Upper lobe of right lung (tissue), 1 donor: ENCODE results near the gene GEMIN4. TPM values are rescaled to one million over a fixed set of nuclear protein-coding genes. Genes with fewer than 3 reads are reported as not detected.
"Not testable (repeated sequence)": the region's sequence is repeated elsewhere in the genome, so short reads cannot be mapped to it uniquely, and the experiment has no call there.

ENCODE experiments used
- ATAC-seq: fragments of 200-7000 bp; cut with Tn5 transposase; one replicate; pipeline ENCODE4 v1.9.1; 2020; ENCODE audit warnings: mild to moderate bottlenecking, moderate library complexity
- DNase-seq: peaks from one replicate; pipeline ENCODE4 v3.0.0-alpha.2; 2020
- H3K27ac ChIP-seq: fragments of 200-600 bp; one replicate; pipeline ENCODE4 v1.8.0; 2022
- H3K27me3 ChIP-seq: fragments of 200-600 bp; one replicate; pipeline ENCODE4 v1.8.0; 2022; ENCODE audit warnings: mild to moderate bottlenecking
- H3K36me3 ChIP-seq: fragments of 200-600 bp; one replicate; pipeline ENCODE4 v1.8.0; 2022
- H3K4me1 ChIP-seq: fragments of 200-600 bp; one replicate; pipeline ENCODE4 v1.8.0; 2022
- H3K4me3 ChIP-seq: fragments of 200-600 bp; one replicate; pipeline ENCODE4 v1.8.0; 2022; ENCODE audit warnings: mild to moderate bottlenecking
- H3K9me3 ChIP-seq: fragments of 200-600 bp; one replicate; pipeline ENCODE4 v1.8.0; 2022
- intact Hi-C: fragments of 100-400 bp; cut with DNase I; formaldehyde crosslinking; loops from one replicate; pipeline ENCODE4 v1.11.0; 2022
- total RNA-seq: library from RNA; stranded (reverse); fragmentation: NEBNext Ultra II Directional; extraction: Animal tissue kit (Norgen Biotek cat#: 25700); gene quantifications from one replicate; pipeline ENCODE4 v1.2.1, GENCODE V29; 2021
- TF ChIP-seq, protein P1 (sequence below): fragments of 200-600 bp; IDR thresholded peaks from one replicate; pipeline ENCODE4 v1.8.0; 2022; ENCODE audit warnings: antibody characterized with exemption
- donor health status: DM: no; HTN: yes; CAD: no; lungs with severe emphysema.

GEMIN4 gene
- total RNA-seq, 1 donor from 2014 or later, result 23.0 TPM

- peaks cover 44% of the 10 kb centered on the region for H3K36me3 ChIP-seq
- H3K27me3 ChIP-seq, result no peaks in the 10 kb centered on the region
- H3K4me3 ChIP-seq, result no peak overlapping the region
- no peaks in the 10 kb centered on the region for H3K9me3 ChIP-seq
- intact Hi-C loops, result loop anchor here (5.0 kb wide), 1 partner anchor 287 kb away; a partner anchor contains a TSS
- DNase-seq (no peak), ATAC-seq (peak; percentile 69)
- peaks cover 21% of the 10 kb centered on the region for H3K4me1 ChIP-seq
- TF ChIP-seq, protein P1, sequence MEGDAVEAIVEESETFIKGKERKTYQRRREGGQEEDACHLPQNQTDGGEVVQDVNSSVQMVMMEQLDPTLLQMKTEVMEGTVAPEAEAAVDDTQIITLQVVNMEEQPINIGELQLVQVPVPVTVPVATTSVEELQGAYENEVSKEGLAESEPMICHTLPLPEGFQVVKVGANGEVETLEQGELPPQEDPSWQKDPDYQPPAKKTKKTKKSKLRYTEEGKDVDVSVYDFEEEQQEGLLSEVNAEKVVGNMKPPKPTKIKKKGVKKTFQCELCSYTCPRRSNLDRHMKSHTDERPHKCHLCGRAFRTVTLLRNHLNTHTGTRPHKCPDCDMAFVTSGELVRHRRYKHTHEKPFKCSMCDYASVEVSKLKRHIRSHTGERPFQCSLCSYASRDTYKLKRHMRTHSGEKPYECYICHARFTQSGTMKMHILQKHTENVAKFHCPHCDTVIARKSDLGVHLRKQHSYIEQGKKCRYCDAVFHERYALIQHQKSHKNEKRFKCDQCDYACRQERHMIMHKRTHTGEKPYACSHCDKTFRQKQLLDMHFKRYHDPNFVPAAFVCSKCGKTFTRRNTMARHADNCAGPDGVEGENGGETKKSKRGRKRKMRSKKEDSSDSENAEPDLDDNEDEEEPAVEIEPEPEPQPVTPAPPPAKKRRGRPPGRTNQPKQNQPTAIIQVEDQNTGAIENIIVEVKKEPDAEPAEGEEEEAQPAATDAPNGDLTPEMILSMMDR, result no peak
- H3K27ac ChIP-seq, result peak overlapping the region; percentile 33
Observed at GRCh38 chr17:699345-699744, 52.7 kb downstream of the GEMIN4 start.

- ATAC-seq, H3K27me3 ChIP-seq, H3K4me3 ChIP-seq, H3K27ac ChIP-seq, DNase-seq, H3K9me3 ChIP-seq: not testable (repeated sequence)
- intact Hi-C loops, result loop anchor here (5.0 kb wide), 1 partner anchor 286 kb away; a partner anchor contains a TSS
- Histone ChIP-seq H3K4me1 (peaks cover 16% of the 10 kb centered on the region), H3K36me3 (peaks cover 56% of the 10 kb centered on the region)
Observed at GRCh38 chr17:698096-698495, 54.0 kb downstream of the GEMIN4 start.

DNA sequence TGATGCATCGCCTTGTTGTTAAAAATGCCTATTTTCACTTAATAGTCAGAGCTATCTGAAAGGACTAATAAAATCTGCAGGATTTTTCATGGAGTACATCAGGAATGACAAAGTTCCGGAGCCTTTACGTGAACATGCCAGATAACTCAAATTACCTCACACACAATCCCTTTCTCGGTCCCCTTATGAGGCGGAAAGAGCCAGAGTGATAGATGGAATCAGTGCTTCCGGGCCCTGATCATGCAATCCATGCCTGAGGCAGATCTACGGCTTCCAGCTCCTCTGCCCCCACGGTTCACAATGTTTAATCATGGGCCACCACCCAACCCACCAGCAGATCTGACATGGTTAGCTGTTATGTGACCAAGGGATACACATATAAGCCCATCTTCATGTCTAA, 54.4 kb downstream of the GEMIN4 start:
- H3K27me3 ChIP-seq, result no peaks in the 10 kb centered on the region
- H3K4me3 ChIP-seq, result no peak overlapping the region
- TF ChIP-seq, protein P1, result no peak
- no peak for ATAC-seq
- H3K27ac ChIP-seq, result no peak overlapping the region
- H3K4me1 ChIP-seq, result peaks cover 14% of the 10 kb centered on the region
- DNase-seq, result no peak
- no peaks in the 10 kb centered on the region for H3K9me3 ChIP-seq
- intact Hi-C loops, result loop anchor here (5.0 kb wide), 1 partner anchor 285 kb away; a partner anchor contains a TSS
- H3K36me3 ChIP-seq, result peaks cover 60% of the 10 kb centered on the region

DNA sequence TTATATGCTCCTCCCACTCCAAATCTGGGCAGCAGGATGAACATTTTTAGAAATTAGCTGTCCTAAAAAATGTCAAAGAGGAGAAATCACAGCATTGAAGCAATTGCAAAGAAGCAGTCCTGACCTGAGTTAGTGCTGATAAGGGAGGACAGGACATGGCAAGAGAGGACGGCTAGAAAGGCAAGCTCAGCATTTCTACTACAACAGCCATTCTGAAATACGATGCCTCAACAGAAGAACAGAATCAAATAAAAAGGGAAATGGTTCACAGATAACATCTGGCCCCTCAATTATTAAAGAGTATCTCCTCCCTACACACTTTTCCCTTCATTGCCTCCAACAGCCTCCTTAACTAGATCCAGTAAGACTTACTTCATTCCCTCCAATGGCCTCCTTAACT, 55.7 kb downstream of the GEMIN4 start:
- intact Hi-C loops, result loop anchor here (5.0 kb wide), 1 partner anchor 284 kb away; a partner anchor contains a TSS
- Histone ChIP-seq H3K4me3 (no peak overlapping the region), H3K36me3 (peaks cover 66% of the 10 kb centered on the region), H3K4me1 (peaks cover 14% of the 10 kb centered on the region), H3K27me3 (no peaks in the 10 kb centered on the region), H3K9me3 (no peaks in the 10 kb centered on the region), H3K27ac (no peak overlapping the region)
- ATAC-seq, result no peak
- DNase-seq, result no peak
- TF ChIP-seq, protein P1, result no peak

Other genes with a start within 250 kb of the GEMIN4 start
- 79.5 TPM for gene VPS53, start 37.4 kb downstream of the GEMIN4 start, total RNA-seq
- gene TLCD3A, start 19.7 kb downstream of the GEMIN4 start, total RNA-seq, result 11.9 TPM
- 55.5 TPM for gene GLOD4, start 30.0 kb upstream of the GEMIN4 start, total RNA-seq
- gene MRM3, start 30.1 kb upstream of the GEMIN4 start, total RNA-seq, result 12.1 TPM
- 57.3 TPM for gene NXN, start 227.5 kb upstream of the GEMIN4 start, total RNA-seq
- 10.7 TPM for gene TIMM22, start 244.9 kb upstream of the GEMIN4 start, total RNA-seq